ENCODE measurements around the gene TMEM121B. TPM values are rescaled to one million over a fixed set of nuclear protein-coding genes. Genes with fewer than 3 reads are reported as not detected.

TMEM121B gene
- polyA plus RNA-seq, 1 experiment, result 0.06 TPM

- DNase-seq (ENCODE audit: low read depth, low spot score), result no peak
- Histone ChIP-seq H3K27ac (ENCODE audit: low read depth, low read length) (no peak overlapping the region), H3K27me3 (ENCODE audit: control insufficient read depth, insufficient read depth, low read length) (no peaks in the 10 kb centered on the region), H3K9me3 (ENCODE audit: control insufficient read depth, insufficient read depth, low read length) (no peaks in the 10 kb centered on the region), H3K4me3 (ENCODE audit: low read depth, low read length) (no peak overlapping the region)
- no peak for TF ChIP-seq CTCF (IDR thresholded peaks at IDR 0.05; ENCODE audit: low read depth, low read length)
- ChIA-PET POLR2A (no interaction called here), CTCF (interaction anchor here (1.5 to 1.7 kb wide), 2 partner anchors 74 to 404 kb away, joined by 4 to 10 read pairs; no protein-coding TSS in a partner anchor)
Measured at GRCh38 chr22:17097701-17098100, 23.5 kb downstream of the TMEM121B start.

- DNase-seq (ENCODE audit: low read depth, low spot score), result no peak
- Histone ChIP-seq H3K27me3 (ENCODE audit: control insufficient read depth, insufficient read depth, low read length) (no peaks in the 10 kb centered on the region), H3K9me3 (ENCODE audit: control insufficient read depth, insufficient read depth, low read length) (no peaks in the 10 kb centered on the region), H3K4me3 (ENCODE audit: low read depth, low read length) (no peak overlapping the region), H3K27ac (ENCODE audit: low read depth, low read length) (no peak overlapping the region)
- POLR2A ChIA-PET, result no interaction called here
- CTCF ChIA-PET, result interaction anchor here (1.5 to 1.8 kb wide), 3 partner anchors 39 to 405 kb away, joined by 4 to 10 read pairs (median 9); no protein-coding TSS in a partner anchor
- no peak for TF ChIP-seq CTCF (IDR thresholded peaks at IDR 0.05; ENCODE audit: low read depth, low read length)
Measured at GRCh38 chr22:17097062-17097461, 24.1 kb downstream of the TMEM121B start.

- Histone ChIP-seq H3K27me3 (ENCODE audit: control insufficient read depth, insufficient read depth, low read length) (no peaks in the 10 kb centered on the region), H3K4me3 (ENCODE audit: low read depth, low read length) (no peak overlapping the region), H3K27ac (ENCODE audit: low read depth, low read length) (no peak overlapping the region), H3K9me3 (ENCODE audit: control insufficient read depth, insufficient read depth, low read length) (no peaks in the 10 kb centered on the region)
- no peak for TF ChIP-seq CTCF (IDR thresholded peaks at IDR 0.05; ENCODE audit: low read depth, low read length)
- ChIA-PET CTCF (interaction anchor here (0.7 to 2.0 kb wide), 7 partner anchors 9 to 76 kb away, joined by 3 to 16 read pairs (median 4); no protein-coding TSS in a partner anchor), POLR2A (no interaction called here)
- DNase-seq (ENCODE audit: low read depth, low spot score), result no peak
Measured at GRCh38 chr22:17096071-17096470, 25.1 kb downstream of the TMEM121B start.

- ChIA-PET CTCF (interaction anchor here (0.7 to 2.0 kb wide), 10 partner anchors 8 to 407 kb away, joined by 3 to 16 read pairs (median 4); no protein-coding TSS in a partner anchor), POLR2A (no interaction called here)
Measured at GRCh38 chr22:17095538-17095937, 25.6 kb downstream of the TMEM121B start.

More at GRCh38 chr22:17095538-17095937, 25.6 kb downstream of the TMEM121B start:
- Histone ChIP-seq H3K27ac (ENCODE audit: low read depth, low read length) (no peak overlapping the region), H3K27me3 (ENCODE audit: control insufficient read depth, insufficient read depth, low read length) (no peaks in the 10 kb centered on the region), H3K4me3 (ENCODE audit: low read depth, low read length) (no peak overlapping the region), H3K9me3 (ENCODE audit: control insufficient read depth, insufficient read depth, low read length) (no peaks in the 10 kb centered on the region)
- peak; percentile 45 for TF ChIP-seq CTCF (IDR thresholded peaks at IDR 0.05; ENCODE audit: low read depth, low read length)
- DNase-seq (ENCODE audit: low read depth, low spot score), result no peak

Data from AG04450 (cell line).